ENCODE measurements around the gene MBD6.
"Not testable (repeated sequence)": the region's sequence is repeated elsewhere in the genome, so short reads cannot be mapped to it uniquely, and the experiment has no call there.

MBD6 gene

GRCh38 chr12:57552306-57552651 lies 29.7 kb downstream of the MBD6 start:
- DNase-seq, result no peak

- no peak for DNase-seq
Observed at GRCh38 chr12:57552835-57553313, 30.2 kb downstream of the MBD6 start.

- no peak for DNase-seq
Observed at GRCh38 chr12:57553343-57554202, 30.9 kb downstream of the MBD6 start.

GRCh38 chr12:57554453-57554852 lies 31.8 kb downstream of the MBD6 start:
- no peak for DNase-seq

GRCh38 chr12:57554897-57555296 lies 32.3 kb downstream of the MBD6 start:
- no peak for DNase-seq

GRCh38 chr12:57558864-57559263 lies 36.2 kb downstream of the MBD6 start:
- DNase-seq, result no peak

- no peak for DNase-seq
Observed at GRCh38 chr12:57560516-57560915, 37.9 kb downstream of the MBD6 start.

GRCh38 chr12:57561117-57561516 lies 38.5 kb downstream of the MBD6 start:
- not testable (repeated sequence) for DNase-seq

GRCh38 chr12:57563358-57563757 lies 40.7 kb downstream of the MBD6 start:
- no peak for DNase-seq

- DNase-seq, result no peak
Observed at GRCh38 chr12:57564178-57564740, 41.6 kb downstream of the MBD6 start.

- DNase-seq, result no peak
Observed at GRCh38 chr12:57568838-57569237, 46.2 kb downstream of the MBD6 start.

GRCh38 chr12:57569858-57570257 lies 47.2 kb downstream of the MBD6 start:
- DNase-seq, result no peak

- DNase-seq, result not testable (repeated sequence)
Observed at GRCh38 chr12:57570438-57570837, 47.8 kb downstream of the MBD6 start.

- no peak for DNase-seq
Observed at GRCh38 chr12:57571926-57572762, 49.5 kb downstream of the MBD6 start.

- no peak for DNase-seq
Observed at GRCh38 chr12:57574795-57575194, 52.2 kb downstream of the MBD6 start.

GRCh38 chr12:57575771-57576612 lies 53.4 kb downstream of the MBD6 start:
- peak; percentile 45 for DNase-seq

GRCh38 chr12:57576613-57577160 lies 54.1 kb downstream of the MBD6 start:
- DNase-seq, result no peak

- no peak for DNase-seq
Observed at GRCh38 chr12:57577981-57578758, 55.5 kb downstream of the MBD6 start.

- no peak for DNase-seq
Observed at GRCh38 chr12:57579011-57579410, 56.4 kb downstream of the MBD6 start.

All from DMS53 (cell line).